Measurements from ENCODE around the gene FEM1B. TPM values are rescaled to one million over a fixed set of nuclear protein-coding genes. Genes with fewer than 3 reads are reported as not detected.

Gene FEM1B
- total and polyA plus RNA-seq, 2 donors (not counting 3 experiments of a cell fraction or from before 2014, with no cell fraction given): 11.1 to 33.2 TPM

DNA sequence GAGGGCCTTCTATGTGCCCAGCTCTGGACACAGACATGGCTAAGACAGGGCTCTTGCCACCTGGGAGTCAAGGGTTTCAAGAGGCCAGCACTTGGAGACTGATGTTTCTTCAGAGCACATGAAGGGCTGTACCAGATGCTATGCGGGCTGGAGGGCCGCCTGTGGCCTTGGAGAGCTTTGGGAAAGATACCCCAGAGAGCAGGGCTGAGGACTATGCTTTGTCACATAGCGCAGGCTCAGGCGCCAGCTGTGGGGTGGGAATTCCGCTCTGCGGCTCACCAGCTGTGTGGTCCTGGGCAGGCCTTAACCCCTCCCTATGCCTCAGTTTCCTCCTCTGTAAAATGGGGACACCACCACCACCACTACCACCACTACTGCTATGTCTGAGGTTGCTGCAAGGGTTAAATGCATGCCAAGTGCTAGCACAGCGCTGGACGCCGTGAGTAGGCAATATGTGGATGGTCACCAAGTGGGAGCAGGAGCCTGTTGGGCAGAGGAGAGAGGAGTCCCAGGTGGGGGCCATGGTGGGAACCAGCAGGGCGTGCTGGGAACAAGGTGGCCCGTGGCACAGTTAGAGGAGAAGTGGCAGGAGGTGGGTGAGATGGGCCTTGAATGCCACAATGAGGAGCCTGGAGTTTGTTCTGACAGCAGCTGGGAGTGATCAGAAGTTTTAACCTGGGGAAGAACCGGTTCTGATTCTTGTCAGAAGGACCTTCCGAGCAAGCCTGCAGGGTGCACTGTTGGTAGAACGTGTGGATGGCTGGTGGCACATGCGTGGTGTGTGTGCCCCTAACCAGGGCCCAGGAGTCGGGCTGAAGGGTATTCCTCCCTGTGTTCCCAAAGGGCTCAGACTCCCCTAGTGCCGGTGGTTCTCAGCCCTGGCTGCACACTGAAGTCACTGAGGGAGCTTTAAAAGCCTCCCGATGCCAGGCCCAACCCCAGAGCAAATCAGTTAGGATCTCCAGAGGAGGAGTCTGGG, 41.7 kb downstream of the FEM1B start:
- Histone ChIP-seq H3K9me3 (replicated peaks; ENCODE audit: control insufficient read depth, insufficient read depth, low read length) (no peaks in the 10 kb centered on the region), H3K27ac (ENCODE audit: insufficient read depth, low read depth, low read length) (no peak overlapping the region), H4K20me1 (replicated peaks; ENCODE audit: control insufficient read depth, extremely low read depth, insufficient read depth, low read length) (no peaks in the 10 kb centered on the region), H3K9me1 (replicated peaks; ENCODE audit: control insufficient read depth, extremely low read depth, insufficient read depth, low read length) (no peaks in the 10 kb centered on the region), H3K79me2 (ENCODE audit: control insufficient read depth, insufficient read depth, low read length) (no peaks in the 10 kb centered on the region), H3K27me3 (ENCODE audit: control insufficient read depth in 2 of 2, insufficient read depth in 2 of 2, low read length in 2 of 2) (peaks cover 0 to 2% of the 10 kb centered on the region in 2 experiments), H3K36me3 (ENCODE audit: control insufficient read depth in 2 of 2, extremely low read depth in 1 of 2, insufficient read depth in 2 of 2, low read length in 2 of 2) (no peaks in the 10 kb centered on the region), H2AFZ (ENCODE audit: low read depth, low read length) (no peak overlapping the region), H3K4me3 (replicated peaks in 1 of 3; ENCODE audit: insufficient read depth in 1 of 3, low read depth in 1 of 3, low read length in 3 of 3) (no peak overlapping the region), H3K9ac (replicated peaks; ENCODE audit: extremely low read depth, insufficient read depth, low read length) (no peak overlapping the region), H3K4me2 (ENCODE audit: insufficient read depth, low read length) (no peak overlapping the region), H3K4me1 (ENCODE audit: control insufficient read depth, extremely low read depth, insufficient read depth, low read length) (peaks cover 6% of the 10 kb centered on the region)
- BruUV-seq (replicated peaks): no TSS peak
- FAIRE-seq (no peak), DNase-seq (ENCODE audit: low read depth, low spot score) (no peak)
- POLR2A ChIA-PET: no interaction called here
- dilution Hi-C loops (cut with MboI; ENCODE audit: extremely low pct_ligation_motif_present, low sequenced_read_pairs): no loop called here
- TF ChIP-seq POLR2A (IDR thresholded peaks at IDR 0.05; ENCODE audit: low read depth, low read length): no peak
- CTCF ChIA-PET: interaction anchor here (0.8 to 1.6 kb wide), 7 partner anchors 13 to 231 kb away, joined by 3 to 5 read pairs (median 3); no protein-coding TSS in a partner anchor
- intact Hi-C loops (cut with micrococcal nuclease): no loop called here

DNA sequence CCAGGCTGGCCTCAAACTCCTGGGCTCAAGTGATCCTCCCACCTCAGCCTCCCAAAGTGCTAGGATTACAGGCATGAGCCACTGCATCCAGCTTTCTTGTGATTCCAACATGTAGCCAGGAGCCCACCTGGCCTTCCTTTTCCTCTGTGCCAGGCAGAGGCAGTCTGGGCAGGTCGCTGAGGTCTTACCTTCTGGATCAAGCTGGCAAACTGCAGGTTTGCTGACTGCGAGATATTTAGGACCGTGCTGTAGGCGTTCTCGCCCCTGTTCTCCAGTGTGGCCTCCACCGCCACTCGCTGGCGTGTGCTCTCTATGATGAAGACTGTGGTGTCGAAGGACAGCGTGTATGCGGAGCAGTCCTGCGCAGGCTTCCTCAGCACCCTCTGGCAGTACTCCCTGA, 42.5 kb downstream of the FEM1B start:
- no peak overlapping the region for H2AFZ ChIP-seq (ENCODE audit: low read depth, low read length)
- DNase-seq (ENCODE audit: low read depth, low spot score) (no peak), FAIRE-seq (no peak)
- H3K27ac ChIP-seq (ENCODE audit: insufficient read depth, low read depth, low read length): no peak overlapping the region
- ChIA-PET POLR2A (no interaction called here), CTCF (interaction anchor here (1.1 to 1.6 kb wide), 7 partner anchors 13 to 230 kb away, joined by 3 to 5 read pairs (median 4); no protein-coding TSS in a partner anchor)
- H3K9me1 ChIP-seq (replicated peaks; ENCODE audit: control insufficient read depth, extremely low read depth, insufficient read depth, low read length): no peaks in the 10 kb centered on the region
- no peaks in the 10 kb centered on the region for H3K79me2 ChIP-seq (ENCODE audit: control insufficient read depth, insufficient read depth, low read length)
- intact Hi-C loops (cut with micrococcal nuclease): no loop called here
- H3K4me3 ChIP-seq (replicated peaks in 1 of 3; ENCODE audit: insufficient read depth in 1 of 3, low read depth in 1 of 3, low read length in 3 of 3): no peak overlapping the region
- no peaks in the 10 kb centered on the region for H4K20me1 ChIP-seq (replicated peaks; ENCODE audit: control insufficient read depth, extremely low read depth, insufficient read depth, low read length)
- no peaks in the 10 kb centered on the region for H3K36me3 ChIP-seq (ENCODE audit: control insufficient read depth in 2 of 2, extremely low read depth in 1 of 2, insufficient read depth in 2 of 2, low read length in 2 of 2)
- TF ChIP-seq POLR2AphosphoS5 (IDR thresholded peaks at IDR 0.05; ENCODE audit: insufficient read depth, low read depth, low read length): no peak
- no peak for TF ChIP-seq FOS (IDR thresholded peaks at IDR 0.05; ENCODE audit: borderline replicate concordance, insufficient read depth, low read length)
- TF ChIP-seq GATA2 (IDR thresholded peaks at IDR 0.05; ENCODE audit: insufficient read depth, insufficient read length, low read depth, low read length): no peak
- no peak for TF ChIP-seq EZH2 (IDR thresholded peaks at IDR 0.05; ENCODE audit: borderline replicate concordance, low read depth, low read length, severe bottlenecking)
- TF ChIP-seq, protein P1, sequence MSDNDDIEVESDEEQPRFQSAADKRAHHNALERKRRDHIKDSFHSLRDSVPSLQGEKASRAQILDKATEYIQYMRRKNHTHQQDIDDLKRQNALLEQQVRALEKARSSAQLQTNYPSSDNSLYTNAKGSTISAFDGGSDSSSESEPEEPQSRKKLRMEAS (IDR thresholded peaks at IDR 0.05; ENCODE audit: insufficient read depth, insufficient read length): no peak
- TF ChIP-seq JUN (IDR thresholded peaks at IDR 0.05; ENCODE audit: borderline replicate concordance, insufficient read depth, insufficient read length, low read depth): no peak
- TF ChIP-seq MYC (IDR thresholded peaks at IDR 0.05; ENCODE audit: low read depth, low read length): no peak
- no peak for TF ChIP-seq POLR2A (IDR thresholded peaks at IDR 0.05; ENCODE audit: low read depth, low read length)
- TF ChIP-seq, protein P2, sequence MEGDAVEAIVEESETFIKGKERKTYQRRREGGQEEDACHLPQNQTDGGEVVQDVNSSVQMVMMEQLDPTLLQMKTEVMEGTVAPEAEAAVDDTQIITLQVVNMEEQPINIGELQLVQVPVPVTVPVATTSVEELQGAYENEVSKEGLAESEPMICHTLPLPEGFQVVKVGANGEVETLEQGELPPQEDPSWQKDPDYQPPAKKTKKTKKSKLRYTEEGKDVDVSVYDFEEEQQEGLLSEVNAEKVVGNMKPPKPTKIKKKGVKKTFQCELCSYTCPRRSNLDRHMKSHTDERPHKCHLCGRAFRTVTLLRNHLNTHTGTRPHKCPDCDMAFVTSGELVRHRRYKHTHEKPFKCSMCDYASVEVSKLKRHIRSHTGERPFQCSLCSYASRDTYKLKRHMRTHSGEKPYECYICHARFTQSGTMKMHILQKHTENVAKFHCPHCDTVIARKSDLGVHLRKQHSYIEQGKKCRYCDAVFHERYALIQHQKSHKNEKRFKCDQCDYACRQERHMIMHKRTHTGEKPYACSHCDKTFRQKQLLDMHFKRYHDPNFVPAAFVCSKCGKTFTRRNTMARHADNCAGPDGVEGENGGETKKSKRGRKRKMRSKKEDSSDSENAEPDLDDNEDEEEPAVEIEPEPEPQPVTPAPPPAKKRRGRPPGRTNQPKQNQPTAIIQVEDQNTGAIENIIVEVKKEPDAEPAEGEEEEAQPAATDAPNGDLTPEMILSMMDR (IDR thresholded peaks at IDR 0.05; ENCODE audit: extremely low read depth in 1 of 2, insufficient read depth in 1 of 2, low read depth in 1 of 2, low read length in 2 of 2): no peak
- BruUV-seq (replicated peaks): no TSS peak
- no peak overlapping the region for H3K4me2 ChIP-seq (ENCODE audit: insufficient read depth, low read length)
- H3K9me3 ChIP-seq (replicated peaks; ENCODE audit: control insufficient read depth, insufficient read depth, low read length): no peaks in the 10 kb centered on the region
- peaks cover 0 to 2% of the 10 kb centered on the region in 2 experiments for H3K27me3 ChIP-seq (ENCODE audit: control insufficient read depth in 2 of 2, insufficient read depth in 2 of 2, low read length in 2 of 2)
- no peak overlapping the region for H3K9ac ChIP-seq (replicated peaks; ENCODE audit: extremely low read depth, insufficient read depth, low read length)
- dilution Hi-C loops (cut with MboI; ENCODE audit: extremely low pct_ligation_motif_present, low sequenced_read_pairs): no loop called here
- peaks cover 6% of the 10 kb centered on the region for H3K4me1 ChIP-seq (ENCODE audit: control insufficient read depth, extremely low read depth, insufficient read depth, low read length)
